Adrenal gland (tissue), 5 donors: ENCODE measurements around the gene SETBP1.

Source experiments
- CTCF ChIP-seq, 6 experiments: fragments of 450-650 bp in 4 of 6; fragments of 200-600 bp in 2 of 6; sonication (generic) in 1 of 6; IDR thresholded peaks; 1 replicate in 5 of 6; 2 replicates in 1 of 6; pipeline versions ENCODE4 v1.5.1 to v1.8.0; 2016 to 2021; ENCODE audit warnings: antibody characterized with exemption in 6 of 6, mild to moderate bottlenecking in 2 of 6, moderate library complexity in 1 of 6
- POLR2A ChIP-seq, 2 donors: fragments of 450-650 bp; IDR thresholded peaks; one replicate each; pipeline ENCODE4 v1.6.1; 2017; ENCODE audit warnings: antibody characterized with exemption in 2 of 2, mild to moderate bottlenecking in 2 of 2, moderate library complexity in 1 of 2
- donor health status: DM: no; HTN: no; CAD: no.

- TF ChIP-seq POLR2A (IDR thresholded peaks at IDR 0.05) (no peak), CTCF (IDR thresholded peaks at IDR 0.05) (no peak)
Measured at GRCh38 chr18:44904768-44905167, 224.1 kb downstream of the SETBP1 start.
